ENCODE data around the gene OLAH. TPM values are rescaled to one million over a fixed set of nuclear protein-coding genes. Genes with fewer than 3 reads are reported as not detected.

Gene OLAH
- total and polyA plus RNA-seq, 3 experiments from 2014 or later: not detected

DNA sequence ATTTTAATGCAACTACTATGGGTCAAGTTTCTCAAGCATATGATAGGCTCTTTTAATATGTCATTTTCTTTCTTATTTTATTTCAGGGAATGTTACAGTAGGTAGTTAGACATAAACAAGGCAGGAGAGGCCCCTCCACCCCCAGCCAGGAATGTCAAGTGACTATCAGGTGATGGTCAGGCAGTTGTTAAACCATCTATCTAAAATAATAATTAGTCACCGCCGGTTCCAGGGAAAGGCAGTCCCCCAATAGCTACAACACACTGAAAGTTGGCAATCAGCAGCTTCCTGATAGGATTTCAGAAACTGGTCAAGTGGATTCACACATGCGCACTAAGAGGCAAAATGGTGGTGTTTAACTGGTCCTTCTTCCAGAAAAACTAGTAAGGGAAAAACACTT is 9.3 kb downstream of the OLAH start:
- no peak for DNase-seq
- H3K36me3 Mint-ChIP-seq: no peaks in the 10 kb centered on the region
- no peaks in the 10 kb centered on the region for H3K9me3 ChIP-seq (ENCODE audit: low read length)
- ChIA-PET POLR2A (no interaction called here), CTCF (no interaction called here)
- H3K4me1 Mint-ChIP-seq: no peaks in the 10 kb centered on the region
- no peak overlapping the region for H3K27ac ChIP-seq (ENCODE audit: low read depth, low read length)
- H3K36me3 ChIP-seq (ENCODE audit: insufficient read depth, low read length): no peaks in the 10 kb centered on the region
- H3K27me3 ChIP-seq (ENCODE audit: insufficient read depth, low read length, poor library complexity, severe bottlenecking): no peaks in the 10 kb centered on the region
- peaks cover 6 to 10% of the 10 kb centered on the region in 2 donors for H3K27me3 Mint-ChIP-seq
- no peak overlapping the region for H3K27ac Mint-ChIP-seq
- H3K4me3 ChIP-seq (ENCODE audit: low read length): no peak overlapping the region
- no peak overlapping the region for H3K4me3 Mint-ChIP-seq
- H3K9me3 Mint-ChIP-seq: no peaks in the 10 kb centered on the region
- no peaks in the 10 kb centered on the region for H3K4me1 ChIP-seq (ENCODE audit: insufficient read depth, low read length)

DNA sequence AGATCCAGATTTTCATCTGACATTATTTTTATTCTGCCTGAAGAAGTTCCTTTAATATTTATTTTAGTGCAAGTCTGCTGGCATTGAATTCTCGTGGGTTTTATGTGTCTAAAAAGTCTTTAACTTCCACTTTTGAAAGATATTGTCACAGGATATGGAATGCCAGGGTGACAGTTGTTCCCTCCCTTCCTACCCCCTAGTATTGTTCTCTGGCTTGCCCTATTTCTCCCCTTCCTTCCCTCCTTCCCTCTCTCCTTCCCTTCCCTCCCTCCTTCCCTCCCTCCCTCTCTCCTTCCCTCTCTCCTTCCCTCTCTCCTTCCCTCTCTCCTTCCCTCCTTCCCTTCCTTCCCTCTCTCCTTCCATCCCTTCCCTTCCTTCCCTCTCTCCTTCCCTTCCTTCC is 14.9 kb downstream of the OLAH start:
- ChIA-PET CTCF (no interaction called here), POLR2A (no interaction called here)
- H3K4me3 ChIP-seq (ENCODE audit: low read length): no peak overlapping the region
- H3K9me3 ChIP-seq (ENCODE audit: low read length): no peaks in the 10 kb centered on the region
- peaks cover 14 to 20% (median 17%) of the 10 kb centered on the region in 5 donors for H3K9me3 Mint-ChIP-seq
- H3K27me3 Mint-ChIP-seq: peaks cover 25 to 38% of the 10 kb centered on the region in 2 donors
- no peak overlapping the region for H3K27ac Mint-ChIP-seq
- no peak overlapping the region for H3K4me3 Mint-ChIP-seq
- no peaks in the 10 kb centered on the region for H3K27me3 ChIP-seq (ENCODE audit: insufficient read depth, low read length, poor library complexity, severe bottlenecking)
- H3K27ac ChIP-seq (ENCODE audit: low read depth, low read length): no peak overlapping the region
- DNase-seq: no peak
- peaks cover 1 to 17% (median 7%) of the 10 kb centered on the region in 3 donors for H3K36me3 Mint-ChIP-seq
- H3K4me1 ChIP-seq (ENCODE audit: insufficient read depth, low read length): no peaks in the 10 kb centered on the region
- no peaks in the 10 kb centered on the region for H3K4me1 Mint-ChIP-seq
- H3K36me3 ChIP-seq (ENCODE audit: insufficient read depth, low read length): no peaks in the 10 kb centered on the region

DNA sequence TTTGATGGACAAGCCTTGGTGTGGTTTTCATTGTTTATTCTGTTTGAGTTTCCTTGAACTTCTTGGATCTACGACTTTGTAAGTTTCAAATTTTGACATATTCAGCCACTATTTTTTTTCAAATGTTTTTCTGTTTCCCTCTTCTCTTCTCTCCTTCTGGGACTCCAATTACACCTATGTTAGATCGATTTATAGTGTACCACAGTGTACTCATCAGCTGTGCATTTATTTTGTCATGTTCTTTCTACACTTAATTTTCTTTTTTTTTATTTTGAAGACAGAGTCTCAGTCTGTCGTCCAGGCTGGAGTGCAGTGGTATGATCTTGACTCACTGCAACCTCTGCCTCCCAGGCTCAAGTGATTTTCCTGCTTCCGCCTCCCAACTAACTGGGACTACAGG is 16.2 kb downstream of the OLAH start:
- Mint-ChIP-seq H3K36me3 (peaks cover 1 to 17% (median 7%) of the 10 kb centered on the region in 3 donors), H3K4me3 (no peak overlapping the region), H3K27ac (no peak overlapping the region), H3K27me3 (peaks cover 25 to 43% of the 10 kb centered on the region in 2 donors), H3K4me1 (no peaks in the 10 kb centered on the region), H3K9me3 (peaks cover 14 to 20% (median 18%) of the 10 kb centered on the region in 5 donors)
- Histone ChIP-seq H3K4me1 (ENCODE audit: insufficient read depth, low read length) (no peaks in the 10 kb centered on the region), H3K9me3 (ENCODE audit: low read length) (no peaks in the 10 kb centered on the region), H3K27ac (ENCODE audit: low read depth, low read length) (no peak overlapping the region), H3K4me3 (ENCODE audit: low read length) (no peak overlapping the region), H3K27me3 (ENCODE audit: insufficient read depth, low read length, poor library complexity, severe bottlenecking) (no peaks in the 10 kb centered on the region), H3K36me3 (ENCODE audit: insufficient read depth, low read length) (no peaks in the 10 kb centered on the region)
- DNase-seq: no peak
- POLR2A ChIA-PET: no interaction called here
- CTCF ChIA-PET: no interaction called here

DNA sequence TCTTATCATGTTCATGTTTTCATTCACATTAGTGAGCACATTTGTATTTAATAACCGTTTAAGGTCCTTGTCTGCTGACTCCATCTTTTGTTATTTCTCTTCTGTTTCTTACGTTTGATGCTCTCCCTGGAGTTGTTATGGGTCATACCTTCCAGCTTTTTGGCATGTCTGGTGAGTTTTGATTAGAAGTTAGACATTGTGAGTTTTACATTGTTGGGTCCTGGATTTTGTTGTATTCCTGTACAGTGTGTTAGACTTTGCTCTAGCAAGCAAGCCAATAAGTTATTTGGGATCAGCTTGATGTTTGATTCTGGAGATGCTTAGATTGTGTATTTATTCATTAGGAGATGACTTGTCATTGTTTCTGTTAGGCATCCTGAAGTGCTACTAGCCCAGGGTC is 16.9 kb downstream of the OLAH start:
- Mint-ChIP-seq H3K27ac (no peak overlapping the region), H3K36me3 (peaks cover 1 to 21% (median 7%) of the 10 kb centered on the region in 3 donors), H3K9me3 (peaks cover 14 to 25% (median 18%) of the 10 kb centered on the region in 5 donors), H3K4me3 (no peak overlapping the region), H3K4me1 (no peaks in the 10 kb centered on the region), H3K27me3 (peaks cover 25 to 51% of the 10 kb centered on the region in 2 donors)
- Histone ChIP-seq H3K36me3 (ENCODE audit: insufficient read depth, low read length) (no peaks in the 10 kb centered on the region), H3K9me3 (ENCODE audit: low read length) (no peaks in the 10 kb centered on the region), H3K27me3 (ENCODE audit: insufficient read depth, low read length, poor library complexity, severe bottlenecking) (no peaks in the 10 kb centered on the region), H3K4me3 (ENCODE audit: low read length) (no peak overlapping the region), H3K4me1 (ENCODE audit: insufficient read depth, low read length) (no peaks in the 10 kb centered on the region), H3K27ac (ENCODE audit: low read depth, low read length) (no peak overlapping the region)
- CTCF ChIA-PET: no interaction called here
- DNase-seq: no peak
- POLR2A ChIA-PET: no interaction called here

DNA sequence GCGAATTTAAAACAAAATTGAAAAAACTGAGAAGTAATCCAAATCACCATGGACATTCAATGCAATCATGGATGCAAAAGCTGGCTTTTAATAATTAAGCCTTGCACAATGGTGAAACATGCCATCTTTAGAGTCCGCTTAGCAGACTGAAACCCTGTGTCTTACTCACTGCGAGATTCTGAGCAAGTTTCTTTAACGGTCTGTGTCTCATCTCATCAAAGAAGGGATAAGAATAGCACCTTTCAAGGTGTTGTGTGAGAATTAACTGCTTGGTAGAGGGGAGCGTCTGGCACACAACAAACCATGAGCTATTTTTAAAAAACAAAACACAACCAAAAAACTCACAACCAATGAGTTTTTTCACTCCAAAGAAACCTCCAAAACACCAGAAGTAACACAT is 23.4 kb downstream of the OLAH start:
- no peak overlapping the region for H3K4me3 Mint-ChIP-seq
- no peaks in the 10 kb centered on the region for H3K4me1 Mint-ChIP-seq
- Histone ChIP-seq H3K27me3 (ENCODE audit: insufficient read depth, low read length, poor library complexity, severe bottlenecking) (no peaks in the 10 kb centered on the region), H3K9me3 (ENCODE audit: low read length) (no peaks in the 10 kb centered on the region), H3K36me3 (ENCODE audit: insufficient read depth, low read length) (no peaks in the 10 kb centered on the region), H3K4me3 (ENCODE audit: low read length) (no peak overlapping the region), H3K27ac (ENCODE audit: low read depth, low read length) (no peak overlapping the region), H3K4me1 (ENCODE audit: insufficient read depth, low read length) (no peaks in the 10 kb centered on the region)
- H3K27me3 Mint-ChIP-seq: peaks cover 12 to 35% of the 10 kb centered on the region in 2 donors
- CTCF ChIA-PET: no interaction called here
- no peak overlapping the region for H3K27ac Mint-ChIP-seq
- POLR2A ChIA-PET: no interaction called here
- H3K9me3 Mint-ChIP-seq: peaks cover 0 to 6% (median 0%) of the 10 kb centered on the region in 5 donors
- peaks cover 0 to 4% (median 2%) of the 10 kb centered on the region in 3 donors for H3K36me3 Mint-ChIP-seq
- no peak for DNase-seq

DNA sequence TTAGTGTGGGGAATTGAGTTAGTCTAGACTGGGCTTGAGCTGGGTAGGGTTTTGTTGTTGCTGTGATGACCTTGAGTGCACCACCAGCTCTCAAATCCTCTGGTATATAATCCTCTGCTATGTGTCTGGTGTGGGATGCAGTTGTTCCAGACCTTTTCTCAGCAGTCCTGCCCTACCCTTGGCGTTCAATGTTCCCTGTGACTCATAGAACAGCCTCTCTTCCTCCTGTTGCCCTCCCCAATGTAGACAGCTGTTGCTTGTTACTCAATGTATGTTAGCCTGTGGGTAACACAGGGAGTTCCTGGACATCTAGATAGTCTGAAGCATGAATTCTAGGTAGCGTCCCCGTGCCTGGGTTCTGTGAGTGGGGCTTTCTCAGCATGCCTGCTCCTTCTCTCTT is 25.1 kb downstream of the OLAH start:
- Mint-ChIP-seq H3K36me3 (peaks cover 0 to 8% (median 2%) of the 10 kb centered on the region in 3 donors), H3K27me3 (peaks cover 3 to 39% of the 10 kb centered on the region in 2 donors), H3K4me3 (no peak overlapping the region), H3K4me1 (no peaks in the 10 kb centered on the region), H3K27ac (no peak overlapping the region), H3K9me3 (peaks cover 0 to 6% (median 0%) of the 10 kb centered on the region in 5 donors)
- no peaks in the 10 kb centered on the region for H3K9me3 ChIP-seq (ENCODE audit: low read length)
- CTCF ChIA-PET: no interaction called here
- H3K27ac ChIP-seq (ENCODE audit: low read depth, low read length): no peak overlapping the region
- no peak for DNase-seq
- H3K27me3 ChIP-seq (ENCODE audit: insufficient read depth, low read length, poor library complexity, severe bottlenecking): no peaks in the 10 kb centered on the region
- no peaks in the 10 kb centered on the region for H3K36me3 ChIP-seq (ENCODE audit: insufficient read depth, low read length)
- no peak overlapping the region for H3K4me3 ChIP-seq (ENCODE audit: low read length)
- POLR2A ChIA-PET: no interaction called here
- H3K4me1 ChIP-seq (ENCODE audit: insufficient read depth, low read length): no peaks in the 10 kb centered on the region

DNA sequence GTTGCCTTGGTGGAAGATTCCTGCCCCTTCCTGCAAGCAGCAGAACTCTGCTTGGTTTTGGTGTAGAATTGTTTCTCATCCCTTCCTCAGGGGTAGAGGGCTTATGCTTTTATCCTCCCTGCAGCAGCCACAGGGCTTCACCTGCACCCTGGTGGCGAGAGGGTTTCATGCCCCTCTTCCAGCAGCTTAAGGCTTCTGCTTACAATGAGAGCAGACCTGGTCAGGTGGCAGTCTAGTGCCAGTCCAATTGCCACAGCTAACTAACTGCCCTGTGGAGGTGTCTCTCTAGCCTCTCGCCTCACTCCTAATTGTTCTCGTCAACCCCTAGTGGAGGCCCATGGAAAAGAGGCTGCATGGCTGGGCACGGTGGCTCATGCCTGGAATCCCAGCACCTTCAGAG is 25.5 kb downstream of the OLAH start:
- no peak overlapping the region for H3K4me3 Mint-ChIP-seq
- CTCF ChIA-PET: no interaction called here
- Histone ChIP-seq H3K27me3 (ENCODE audit: insufficient read depth, low read length, poor library complexity, severe bottlenecking) (no peaks in the 10 kb centered on the region), H3K4me1 (ENCODE audit: insufficient read depth, low read length) (no peaks in the 10 kb centered on the region), H3K9me3 (ENCODE audit: low read length) (no peaks in the 10 kb centered on the region), H3K36me3 (ENCODE audit: insufficient read depth, low read length) (no peaks in the 10 kb centered on the region), H3K27ac (ENCODE audit: low read depth, low read length) (no peak overlapping the region), H3K4me3 (ENCODE audit: low read length) (no peak overlapping the region)
- H3K27ac Mint-ChIP-seq: no peak overlapping the region
- H3K4me1 Mint-ChIP-seq: no peaks in the 10 kb centered on the region
- DNase-seq: no peak
- peaks cover 0 to 8% (median 6%) of the 10 kb centered on the region in 3 donors for H3K36me3 Mint-ChIP-seq
- POLR2A ChIA-PET: no interaction called here
- H3K27me3 Mint-ChIP-seq: peaks cover 1 to 37% of the 10 kb centered on the region in 2 donors
- H3K9me3 Mint-ChIP-seq: peaks cover 0 to 6% (median 0%) of the 10 kb centered on the region in 5 donors

DNA sequence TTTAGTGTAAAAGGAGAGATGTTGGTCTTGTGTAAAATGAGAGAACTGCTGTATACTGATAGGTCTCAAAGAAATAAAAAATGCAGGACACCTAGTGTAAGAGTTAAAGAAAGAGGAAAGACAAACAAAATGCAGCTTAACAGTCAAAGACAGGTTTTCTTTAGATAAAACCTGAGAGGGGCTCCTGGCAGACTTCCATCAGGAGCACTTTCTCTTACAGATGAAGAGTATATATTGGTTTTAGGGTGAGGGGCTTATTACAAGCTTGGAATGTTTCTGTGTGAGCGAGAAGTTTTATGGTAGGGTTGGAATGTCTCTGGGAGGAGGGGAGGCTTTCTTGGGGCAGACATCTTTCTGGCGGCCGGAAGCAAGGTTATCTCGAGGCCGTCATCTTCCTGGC is 28.6 kb downstream of the OLAH start:
- Mint-ChIP-seq H3K4me1 (no peaks in the 10 kb centered on the region), H3K36me3 (peaks cover 0 to 6% (median 4%) of the 10 kb centered on the region in 3 donors), H3K4me3 (no peak overlapping the region), H3K9me3 (no peaks in the 10 kb centered on the region), H3K27ac (no peak overlapping the region), H3K27me3 (peaks cover 0 to 21% of the 10 kb centered on the region in 2 donors)
- H3K9me3 ChIP-seq (ENCODE audit: low read length): no peaks in the 10 kb centered on the region
- H3K4me1 ChIP-seq (ENCODE audit: insufficient read depth, low read length): no peaks in the 10 kb centered on the region
- CTCF ChIA-PET: no interaction called here
- no peak for DNase-seq
- H3K36me3 ChIP-seq (ENCODE audit: insufficient read depth, low read length): no peaks in the 10 kb centered on the region
- POLR2A ChIA-PET: no interaction called here
- H3K4me3 ChIP-seq (ENCODE audit: low read length): no peak overlapping the region
- no peaks in the 10 kb centered on the region for H3K27me3 ChIP-seq (ENCODE audit: insufficient read depth, low read length, poor library complexity, severe bottlenecking)
- no peak overlapping the region for H3K27ac ChIP-seq (ENCODE audit: low read depth, low read length)

DNA sequence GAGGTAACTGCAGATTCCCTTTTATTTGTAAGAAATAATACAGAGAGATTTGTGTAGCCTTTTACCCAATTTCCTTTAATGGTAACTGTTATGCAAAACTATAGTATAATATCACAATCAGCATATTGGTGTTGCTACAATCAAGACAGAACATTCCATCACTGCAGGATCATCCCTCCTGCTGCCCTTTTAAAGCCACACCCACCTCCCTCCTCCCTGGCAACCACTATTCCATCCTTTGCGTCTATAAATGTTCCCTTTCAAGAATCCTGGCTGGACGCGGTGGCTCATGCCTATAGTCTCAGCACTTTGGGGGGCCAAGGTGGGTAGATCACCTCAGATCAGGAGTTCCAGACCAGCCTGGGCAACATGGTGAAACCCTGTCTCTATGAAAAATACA is 31.7 kb downstream of the OLAH start:
- no peaks in the 10 kb centered on the region for H3K4me1 Mint-ChIP-seq
- Histone ChIP-seq H3K27me3 (ENCODE audit: insufficient read depth, low read length, poor library complexity, severe bottlenecking) (no peaks in the 10 kb centered on the region), H3K4me3 (ENCODE audit: low read length) (no peak overlapping the region), H3K9me3 (ENCODE audit: low read length) (no peaks in the 10 kb centered on the region), H3K4me1 (ENCODE audit: insufficient read depth, low read length) (no peaks in the 10 kb centered on the region), H3K27ac (ENCODE audit: low read depth, low read length) (no peak overlapping the region), H3K36me3 (ENCODE audit: insufficient read depth, low read length) (no peaks in the 10 kb centered on the region)
- H3K4me3 Mint-ChIP-seq: no peak overlapping the region
- no peaks in the 10 kb centered on the region for H3K9me3 Mint-ChIP-seq
- H3K27me3 Mint-ChIP-seq: peaks cover 0 to 15% of the 10 kb centered on the region in 2 donors
- no peak overlapping the region for H3K27ac Mint-ChIP-seq
- peaks cover 0 to 4% (median 3%) of the 10 kb centered on the region in 3 donors for H3K36me3 Mint-ChIP-seq
- ChIA-PET CTCF (interaction anchor here (1.2 kb wide), 1 partner anchor 180 kb away, joined by 3 read pairs; no protein-coding TSS in a partner anchor), POLR2A (no interaction called here)
- no peak for DNase-seq

All from CD8-positive, alpha-beta memory T cell (primary cell).